ENCODE data around the gene CHCHD3. TPM values are rescaled to one million over a fixed set of nuclear protein-coding genes. Genes with fewer than 3 reads are reported as not detected.
"Not testable (repeated sequence)": the region's sequence is repeated elsewhere in the genome, so short reads cannot be mapped to it uniquely, and the experiment has no call there.

CHCHD3 gene
- total and polyA plus RNA-seq, 7 donors: 61.7 to 93.4 (median 63.7) TPM

- TF ChIP-seq EP300 (IDR thresholded peaks at IDR 0.05) (no peak), POLR2AphosphoS5 (IDR thresholded peaks at IDR 0.05) (no peak), POLR2A (IDR thresholded peaks at IDR 0.05) (no peak), CTCF (IDR thresholded peaks at IDR 0.05) (no peak)
- intact Hi-C loops (cut with DNase I): no loop called here
- peaks cover 0 to 3% (median 1%) of the 10 kb centered on the region in 4 donors for H3K4me1 ChIP-seq
- H3K36me3 ChIP-seq: no peaks in the 10 kb centered on the region
- no peak for DNase-seq
- WGBS, 2 donors: 94 to 96% methylated on average over 7 of the region's 7 CpGs
- no peak overlapping the region for H3K27ac ChIP-seq
- no peaks in the 10 kb centered on the region for H3K9me3 ChIP-seq
- no peaks in the 10 kb centered on the region for H3K27me3 ChIP-seq
- no peak overlapping the region for H3K4me3 ChIP-seq
These were observed 41.2 kb downstream of the CHCHD3 start for GRCh38 chr7:133040674-133041073.

- no peaks in the 10 kb centered on the region for H3K9me3 ChIP-seq
- H3K36me3 ChIP-seq: no peaks in the 10 kb centered on the region
- peaks cover 0 to 3% (median 1%) of the 10 kb centered on the region in 4 donors for H3K4me1 ChIP-seq
- H3K4me3 ChIP-seq: no peak overlapping the region
- TF ChIP-seq CTCF (IDR thresholded peaks at IDR 0.05): no peak
- no peak for TF ChIP-seq POLR2AphosphoS5 (IDR thresholded peaks at IDR 0.05)
- TF ChIP-seq POLR2A (IDR thresholded peaks at IDR 0.05): no peak
- TF ChIP-seq EP300 (IDR thresholded peaks at IDR 0.05): no peak
- WGBS, 2 donors: 97 to 98% methylated on average over 1 of the region's 1 CpG
- intact Hi-C loops (cut with DNase I): no loop called here
- H3K27me3 ChIP-seq: no peaks in the 10 kb centered on the region
- no peak overlapping the region for H3K27ac ChIP-seq
- DNase-seq: no peak
These were observed 41.7 kb downstream of the CHCHD3 start for GRCh38 chr7:133040178-133040577.

GRCh38 chr7:133039614-133040013 lies 42.3 kb downstream of the CHCHD3 start:
- H3K4me1 ChIP-seq: peaks cover 0 to 3% (median 1%) of the 10 kb centered on the region in 4 donors
- 95 to 97% methylated on average over 2 of the region's 2 CpGs for WGBS, 2 donors
- no peaks in the 10 kb centered on the region for H3K27me3 ChIP-seq
- no peak overlapping the region for H3K4me3 ChIP-seq
- no peak overlapping the region for H3K27ac ChIP-seq
- H3K9me3 ChIP-seq: no peaks in the 10 kb centered on the region
- no peak for DNase-seq
- no peaks in the 10 kb centered on the region for H3K36me3 ChIP-seq
- intact Hi-C loops (cut with DNase I): no loop called here
- TF ChIP-seq EP300 (IDR thresholded peaks at IDR 0.05): no peak

- H3K4me1 ChIP-seq: peaks cover 0 to 3% (median 0%) of the 10 kb centered on the region in 4 donors
- WGBS, 2 donors: 74 to 95% methylated on average over 1 of the region's 1 CpG
These were observed 45.6 kb downstream of the CHCHD3 start for GRCh38 chr7:133036289-133036688.

GRCh38 chr7:133035240-133035639 lies 46.6 kb downstream of the CHCHD3 start:
- H3K36me3 ChIP-seq; H3K27me3 ChIP-seq; H3K4me1 ChIP-seq; intact Hi-C loops (cut with DNase I); DNase-seq; H3K9me3 ChIP-seq; H3K4me3 ChIP-seq; H3K27ac ChIP-seq: not testable (repeated sequence)
- WGBS, 2 donors: 81 to 93% methylated on average over 10 of the region's 10 CpGs

More at GRCh38 chr7:133036289-133036688, 45.6 kb downstream of the CHCHD3 start:
- Histone ChIP-seq H3K4me3 (no peak overlapping the region), H3K9me3 (no peaks in the 10 kb centered on the region), H3K27ac (no peak overlapping the region), H3K36me3 (no peaks in the 10 kb centered on the region), H3K27me3 (no peaks in the 10 kb centered on the region)
- no peak for DNase-seq
- intact Hi-C loops (cut with DNase I): no loop called here
- no peak for TF ChIP-seq POLR2AphosphoS5 (IDR thresholded peaks at IDR 0.05)
- TF ChIP-seq CTCF (IDR thresholded peaks at IDR 0.05): no peak
- TF ChIP-seq EP300 (IDR thresholded peaks at IDR 0.05): no peak
- TF ChIP-seq POLR2A (IDR thresholded peaks at IDR 0.05): no peak

GRCh38 chr7:133030346-133030745 lies 51.5 kb downstream of the CHCHD3 start:
- intact Hi-C loops (cut with DNase I): no loop called here
- Histone ChIP-seq H3K27me3 (no peaks in the 10 kb centered on the region), H3K4me3 (no peak overlapping the region), H3K36me3 (no peaks in the 10 kb centered on the region), H3K9me3 (peaks cover 0 to 4% (median 0%) of the 10 kb centered on the region in 4 donors), H3K27ac (no peak overlapping the region), H3K4me1 (peaks cover 0 to 15% (median 0%) of the 10 kb centered on the region in 4 donors)
- no peak for DNase-seq
- no peak for TF ChIP-seq CTCF (IDR thresholded peaks at IDR 0.05)
- TF ChIP-seq POLR2AphosphoS5 (IDR thresholded peaks at IDR 0.05): no peak
- TF ChIP-seq EP300 (IDR thresholded peaks at IDR 0.05): no peak
- no peak for TF ChIP-seq POLR2A (IDR thresholded peaks at IDR 0.05)
